Neural cell (in vitro differentiated cells): ENCODE measurements around the gene CDC6. TPM values are rescaled to one million over a fixed set of nuclear protein-coding genes. Genes with fewer than 3 reads are reported as not detected.

ENCODE experiments used
- H2AFZ ChIP-seq: fragments of 200-600, 300-800 bp; sonication (generic), shearing (Covaris generic); 2 replicates; pipeline ENCODE4 v1.6.0; 2014; ENCODE audit warnings: low read depth, mild to moderate bottlenecking, antibody characterized with exemption, low read length, moderate library complexity
- H3F3A ChIP-seq: fragments of 200-600 bp; shearing (Covaris generic); 2 replicates; pipeline ENCODE4 v1.6.1; 2016; ENCODE audit warnings: mild to moderate bottlenecking, moderate library complexity, mixed read lengths, antibody characterized with exemption, low read length; ENCODE audit not compliant: insufficient read depth, poor library complexity, severe bottlenecking
- H3K27ac ChIP-seq: fragments of 200-600, 300-800 bp; sonication (generic), shearing (Covaris generic); 2 replicates; pipeline ENCODE4 v1.5.1; 2014; ENCODE audit warnings: mild to moderate bottlenecking, low read length, moderate library complexity
- H3K27me3 ChIP-seq: fragments of 300-800, 200-600 bp; sonication (generic), shearing (Covaris generic); 2 replicates; pipeline ENCODE4 v1.6.0; 2014; ENCODE audit warnings: mild to moderate bottlenecking, low read depth, low read length, moderate library complexity; ENCODE audit not compliant: insufficient read depth
- H3K36me3 ChIP-seq: fragments of 300-800, 200-600 bp; sonication (generic), shearing (Covaris generic); 2 replicates; pipeline ENCODE4 v1.5.1; 2014; ENCODE audit warnings: mild to moderate bottlenecking, antibody characterized with exemption, low read length, moderate library complexity; ENCODE audit not compliant: insufficient read depth
- H3K4me2 ChIP-seq: fragments of 300-800, 200-600 bp; sonication (generic), shearing (Covaris generic); 2 replicates; pipeline ENCODE4 v1.6.0; 2014; ENCODE audit warnings: mild to moderate bottlenecking, low read length
- H3K4me3 ChIP-seq: fragments of 300-800, 200-600 bp; sonication (generic), shearing (Covaris generic); 2 replicates; pipeline ENCODE4 v1.5.1; 2014; ENCODE audit warnings: mild to moderate bottlenecking, low read length, moderate library complexity
- H3K79me2 ChIP-seq: fragments of 200-600 bp; shearing (Covaris generic); replicated peaks from 2 replicates; pipeline ENCODE4 v1.6.0; 2014; ENCODE audit warnings: mild to moderate bottlenecking, low read length, moderate library complexity; ENCODE audit not compliant: insufficient read depth
- H3K9ac ChIP-seq: fragments of 300-800, 200-600 bp; sonication (generic), shearing (Covaris generic); 2 replicates; pipeline ENCODE4 v1.6.1; 2016; ENCODE audit warnings: mild to moderate bottlenecking, low read length, mixed read lengths
- H3K9me2 ChIP-seq: fragments of 200-600 bp; shearing (Covaris generic); 2 replicates; pipeline ENCODE4 v1.6.1; 2016; ENCODE audit warnings: mild to moderate bottlenecking, low read length, mixed read lengths; ENCODE audit not compliant: insufficient read depth
- H3K9me3 ChIP-seq: fragments of 200-600, 300-800 bp; sonication (generic), shearing (Covaris generic); 2 replicates; pipeline ENCODE4 v1.6.1; 2016; ENCODE audit warnings: mild to moderate bottlenecking, mixed run types, low read length, moderate library complexity, mixed read lengths
- H4K20me1 ChIP-seq: fragments of 200-600 bp; shearing (Covaris generic); 2 replicates; pipeline ENCODE4 v1.6.1; 2016; ENCODE audit warnings: mild to moderate bottlenecking, mixed run types; ENCODE audit not compliant: insufficient read depth
- EP300 ChIP-seq: fragments of 450-650 bp; conservative IDR thresholded peaks from 2 replicates; pipeline ENCODE4 v1.6.1; 2014; ENCODE audit warnings: antibody characterized with exemption, mild to moderate bottlenecking, moderate library complexity; ENCODE audit not compliant: poor library complexity, severe bottlenecking
- EZH2 ChIP-seq: fragments of 200-600, 300-800 bp; shearing (Covaris generic), sonication (generic); IDR thresholded peaks from 2 replicates; pipeline ENCODE4 v1.6.1; 2014; ENCODE audit warnings: antibody characterized with exemption, low read length, borderline replicate concordance, mild to moderate bottlenecking; ENCODE audit not compliant: insufficient read depth, poor library complexity, severe bottlenecking
- MXI1 ChIP-seq: fragments of 450-650 bp; conservative IDR thresholded peaks from 2 replicates; pipeline ENCODE4 v1.6.1; 2014; ENCODE audit warnings: antibody characterized with exemption, mild to moderate bottlenecking; ENCODE audit not compliant: poor library complexity, severe bottlenecking
- POLR2AphosphoS5 ChIP-seq: IDR thresholded peaks from 2 replicates; pipeline ENCODE4 v1.6.1; 2012
- RAD21 ChIP-seq: fragments of 450-650 bp; conservative IDR thresholded peaks from 2 replicates; pipeline ENCODE4 v1.6.1; 2014; ENCODE audit warnings: antibody characterized with exemption, mild to moderate bottlenecking, moderate library complexity
- SMC3 ChIP-seq: fragments of 450-650 bp; conservative IDR thresholded peaks from 2 replicates; pipeline ENCODE4 v1.6.1; 2014; ENCODE audit warnings: antibody characterized with exemption, mild to moderate bottlenecking, moderate library complexity; ENCODE audit not compliant: poor library complexity
- TAF1 ChIP-seq: IDR thresholded peaks from 2 replicates; pipeline ENCODE4 v1.6.1; 2012; ENCODE audit warnings: low read depth
- polyA plus RNA-seq: library from polyadenylated mRNA; depleted of rRNA; stranded (reverse); fragments of >200 nt; gene quantifications from 2 replicates; pipeline ENCODE4 v1.2.3, GENCODE V29; 2014
- TF ChIP-seq, protein P1 (sequence below): IDR thresholded peaks from 2 replicates; pipeline ENCODE4 v1.6.1; 2012; ENCODE audit warnings: borderline replicate concordance
- TF ChIP-seq, protein P2 (sequence below): fragments of 450-650 bp; IDR thresholded peaks from 2 replicates; pipeline ENCODE4 v1.5.1; 2014; ENCODE audit warnings: antibody characterized with exemption, mild to moderate bottlenecking, moderate library complexity; ENCODE audit not compliant: poor library complexity, severe bottlenecking

The CDC6 gene
- polyA plus RNA-seq, 1 donor from 2014 or later, result 2.2 TPM

- Histone ChIP-seq H3K9me2 (no peaks in the 10 kb centered on the region), H3K27me3 (no peaks in the 10 kb centered on the region), H2AFZ (no peak overlapping the region), H3F3A (no peaks in the 10 kb centered on the region), H3K4me3 (no peak overlapping the region), H4K20me1 (no peaks in the 10 kb centered on the region), H3K36me3 (no peaks in the 10 kb centered on the region), H3K27ac (no peak overlapping the region), H3K9ac (no peak overlapping the region), H3K79me2 (no peaks in the 10 kb centered on the region), H3K9me3 (no peaks in the 10 kb centered on the region), H3K4me2 (no peak overlapping the region)
- TF ChIP-seq, protein P1, sequence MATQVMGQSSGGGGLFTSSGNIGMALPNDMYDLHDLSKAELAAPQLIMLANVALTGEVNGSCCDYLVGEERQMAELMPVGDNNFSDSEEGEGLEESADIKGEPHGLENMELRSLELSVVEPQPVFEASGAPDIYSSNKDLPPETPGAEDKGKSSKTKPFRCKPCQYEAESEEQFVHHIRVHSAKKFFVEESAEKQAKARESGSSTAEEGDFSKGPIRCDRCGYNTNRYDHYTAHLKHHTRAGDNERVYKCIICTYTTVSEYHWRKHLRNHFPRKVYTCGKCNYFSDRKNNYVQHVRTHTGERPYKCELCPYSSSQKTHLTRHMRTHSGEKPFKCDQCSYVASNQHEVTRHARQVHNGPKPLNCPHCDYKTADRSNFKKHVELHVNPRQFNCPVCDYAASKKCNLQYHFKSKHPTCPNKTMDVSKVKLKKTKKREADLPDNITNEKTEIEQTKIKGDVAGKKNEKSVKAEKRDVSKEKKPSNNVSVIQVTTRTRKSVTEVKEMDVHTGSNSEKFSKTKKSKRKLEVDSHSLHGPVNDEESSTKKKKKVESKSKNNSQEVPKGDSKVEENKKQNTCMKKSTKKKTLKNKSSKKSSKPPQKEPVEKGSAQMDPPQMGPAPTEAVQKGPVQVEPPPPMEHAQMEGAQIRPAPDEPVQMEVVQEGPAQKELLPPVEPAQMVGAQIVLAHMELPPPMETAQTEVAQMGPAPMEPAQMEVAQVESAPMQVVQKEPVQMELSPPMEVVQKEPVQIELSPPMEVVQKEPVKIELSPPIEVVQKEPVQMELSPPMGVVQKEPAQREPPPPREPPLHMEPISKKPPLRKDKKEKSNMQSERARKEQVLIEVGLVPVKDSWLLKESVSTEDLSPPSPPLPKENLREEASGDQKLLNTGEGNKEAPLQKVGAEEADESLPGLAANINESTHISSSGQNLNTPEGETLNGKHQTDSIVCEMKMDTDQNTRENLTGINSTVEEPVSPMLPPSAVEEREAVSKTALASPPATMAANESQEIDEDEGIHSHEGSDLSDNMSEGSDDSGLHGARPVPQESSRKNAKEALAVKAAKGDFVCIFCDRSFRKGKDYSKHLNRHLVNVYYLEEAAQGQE, result no peak
- TF ChIP-seq SMC3 (no peak), EZH2 (no peak), MXI1 (no peak), EP300 (no peak), TAF1 (no peak), POLR2AphosphoS5 (no peak), RAD21 (no peak)
- TF ChIP-seq, protein P2, sequence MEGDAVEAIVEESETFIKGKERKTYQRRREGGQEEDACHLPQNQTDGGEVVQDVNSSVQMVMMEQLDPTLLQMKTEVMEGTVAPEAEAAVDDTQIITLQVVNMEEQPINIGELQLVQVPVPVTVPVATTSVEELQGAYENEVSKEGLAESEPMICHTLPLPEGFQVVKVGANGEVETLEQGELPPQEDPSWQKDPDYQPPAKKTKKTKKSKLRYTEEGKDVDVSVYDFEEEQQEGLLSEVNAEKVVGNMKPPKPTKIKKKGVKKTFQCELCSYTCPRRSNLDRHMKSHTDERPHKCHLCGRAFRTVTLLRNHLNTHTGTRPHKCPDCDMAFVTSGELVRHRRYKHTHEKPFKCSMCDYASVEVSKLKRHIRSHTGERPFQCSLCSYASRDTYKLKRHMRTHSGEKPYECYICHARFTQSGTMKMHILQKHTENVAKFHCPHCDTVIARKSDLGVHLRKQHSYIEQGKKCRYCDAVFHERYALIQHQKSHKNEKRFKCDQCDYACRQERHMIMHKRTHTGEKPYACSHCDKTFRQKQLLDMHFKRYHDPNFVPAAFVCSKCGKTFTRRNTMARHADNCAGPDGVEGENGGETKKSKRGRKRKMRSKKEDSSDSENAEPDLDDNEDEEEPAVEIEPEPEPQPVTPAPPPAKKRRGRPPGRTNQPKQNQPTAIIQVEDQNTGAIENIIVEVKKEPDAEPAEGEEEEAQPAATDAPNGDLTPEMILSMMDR, result no peak
Measured at GRCh38 chr17:40327244-40327729, 39.6 kb downstream of the CDC6 start.

DNA sequence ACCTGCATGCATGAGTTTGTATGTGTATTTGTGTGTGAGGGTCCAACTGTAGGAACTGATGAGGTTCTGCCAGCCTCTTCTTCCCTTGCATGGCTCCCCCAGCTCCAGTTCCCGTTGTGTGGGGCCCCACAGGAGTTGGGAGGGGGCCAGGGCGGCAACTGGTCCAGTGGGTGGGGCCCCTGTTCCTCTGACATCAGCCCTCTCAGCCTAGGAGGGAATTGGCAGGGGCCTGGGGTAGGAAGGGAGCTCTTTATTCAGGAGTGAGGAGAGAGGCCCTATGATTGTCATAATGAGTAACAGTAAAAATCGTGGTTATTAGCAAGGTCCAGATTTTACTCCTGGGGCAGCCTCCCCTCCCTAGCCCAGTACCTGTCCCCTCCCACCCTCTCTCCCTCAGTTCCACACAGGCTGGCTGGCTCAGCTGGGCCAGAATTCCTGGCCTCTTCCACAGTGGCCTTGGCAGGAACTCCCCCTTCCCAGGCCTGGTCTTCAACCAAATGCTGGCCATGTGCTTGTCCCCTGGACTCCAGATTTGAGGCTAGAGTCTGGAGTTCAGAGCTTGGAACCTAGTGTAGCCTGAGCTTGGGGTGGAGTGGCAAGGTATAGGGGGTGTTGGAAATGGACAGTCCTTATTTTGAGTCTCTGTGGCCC lies 40.2 kb downstream of the CDC6 start:
- Histone ChIP-seq H3K27ac (no peak overlapping the region), H3K9me2 (no peaks in the 10 kb centered on the region), H4K20me1 (no peaks in the 10 kb centered on the region), H3K4me2 (no peak overlapping the region), H3K36me3 (no peaks in the 10 kb centered on the region), H3K4me3 (no peak overlapping the region), H3K79me2 (no peaks in the 10 kb centered on the region), H3K27me3 (no peaks in the 10 kb centered on the region), H3F3A (no peaks in the 10 kb centered on the region), H3K9me3 (no peaks in the 10 kb centered on the region), H3K9ac (no peak overlapping the region), H2AFZ (no peak overlapping the region)
- TF ChIP-seq, protein P2, result no peak
- TF ChIP-seq, protein P1, result no peak
